HG02884 (cell line): Measurements from ENCODE around the gene MATCAP1.
A peak's percentile ranks its signal among the peaks of the same experiment; 100 is the strongest.

ENCODE experiments used
- ATAC-seq: cut with Tn5 transposase; IDR thresholded peaks from one replicate; pipeline ENCODE4 v1.9.1; 2021; ENCODE audit warnings: mild to moderate bottlenecking, moderate library complexity; ENCODE audit not compliant: unreplicated experiment

MATCAP1 gene

DNA sequence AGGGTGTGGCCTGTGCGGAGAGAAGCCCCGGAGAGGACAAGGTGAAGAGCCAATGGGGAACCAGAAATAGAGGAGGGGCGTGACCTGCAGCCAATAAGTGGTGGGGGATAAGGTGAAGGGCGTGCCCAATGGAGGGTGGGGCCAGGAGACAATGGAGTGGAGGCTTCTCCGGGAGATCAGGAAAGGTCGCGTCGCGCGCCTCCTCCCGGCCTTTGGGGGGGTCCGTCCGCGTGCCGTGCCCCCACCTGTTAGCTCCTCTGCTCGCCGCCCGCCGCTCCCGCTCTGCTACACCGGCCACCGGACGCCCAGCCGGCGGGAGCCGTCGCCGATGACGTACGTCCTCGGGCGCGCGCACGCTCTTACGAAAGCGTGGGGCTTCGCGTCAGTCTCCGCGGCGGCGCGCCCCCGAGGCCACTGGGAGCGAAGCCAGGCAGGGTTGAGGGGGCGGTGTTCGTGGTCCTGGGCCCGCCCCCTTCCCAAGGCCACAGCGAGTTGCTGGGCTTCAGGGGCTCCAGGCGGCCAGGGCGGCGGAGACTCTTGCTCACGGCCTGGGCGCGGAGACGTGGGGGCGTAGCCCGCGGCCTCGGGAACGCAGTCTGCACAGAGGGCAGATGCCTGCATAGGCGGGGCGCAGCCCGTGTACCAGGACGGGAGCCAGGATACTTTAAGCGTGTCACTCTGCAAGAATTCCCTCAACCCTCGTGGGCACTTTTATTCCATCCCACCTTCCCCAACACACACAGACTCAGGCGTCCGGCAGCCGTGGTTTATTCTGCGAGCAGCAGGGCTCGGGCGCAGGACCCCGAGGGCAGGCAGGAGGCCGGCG lies at the start of gene MATCAP1:
Gene MATCAP1 (minus strand): TSS at position 337 of the 826 bp plus-strand sequence. CDS start 3,353 bp downstream, outside the sequence.
- peak; percentile 92 for ATAC-seq

DNA sequence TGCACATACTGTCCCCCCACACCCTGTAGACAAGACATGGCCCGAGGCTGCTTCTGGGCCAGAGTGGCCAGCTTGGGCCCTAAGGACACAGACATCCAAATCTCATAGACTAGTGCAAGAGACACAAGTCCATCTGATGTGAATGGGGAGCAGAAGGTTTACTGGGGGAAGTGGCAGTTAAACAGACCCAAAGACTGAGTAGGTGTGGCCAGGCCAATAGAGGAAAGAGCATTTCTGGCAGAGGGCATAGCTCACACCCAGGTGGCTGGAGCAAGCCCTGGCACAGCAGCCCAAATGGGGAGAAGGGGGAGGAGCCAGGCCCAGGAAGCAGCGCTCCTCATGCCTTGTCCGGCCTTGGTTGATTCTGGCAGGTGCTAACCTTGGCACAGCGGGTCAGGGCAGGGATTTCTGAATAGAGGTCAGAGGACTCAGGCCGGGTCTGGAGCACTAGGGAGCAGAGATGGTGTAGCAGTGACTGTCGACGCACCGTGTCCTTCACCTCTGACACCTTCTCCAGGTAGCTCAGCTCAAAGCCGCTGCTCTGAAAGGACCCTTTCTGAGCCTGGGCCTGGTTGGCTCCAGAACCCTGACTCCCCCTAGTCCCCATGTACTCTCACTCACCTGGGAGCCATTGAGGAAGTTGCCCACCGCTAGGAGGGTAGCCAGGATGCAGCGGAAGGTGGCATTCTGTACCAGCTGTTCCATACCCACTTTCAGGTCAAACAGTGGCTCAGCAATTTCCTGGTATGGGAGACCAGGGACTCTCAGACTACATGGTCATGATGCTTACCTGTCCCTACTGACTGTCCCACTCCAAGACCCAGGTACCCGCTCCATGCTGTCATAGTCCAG lies 47.3 kb upstream of the MATCAP1 start:
- ATAC-seq: no peak

DNA sequence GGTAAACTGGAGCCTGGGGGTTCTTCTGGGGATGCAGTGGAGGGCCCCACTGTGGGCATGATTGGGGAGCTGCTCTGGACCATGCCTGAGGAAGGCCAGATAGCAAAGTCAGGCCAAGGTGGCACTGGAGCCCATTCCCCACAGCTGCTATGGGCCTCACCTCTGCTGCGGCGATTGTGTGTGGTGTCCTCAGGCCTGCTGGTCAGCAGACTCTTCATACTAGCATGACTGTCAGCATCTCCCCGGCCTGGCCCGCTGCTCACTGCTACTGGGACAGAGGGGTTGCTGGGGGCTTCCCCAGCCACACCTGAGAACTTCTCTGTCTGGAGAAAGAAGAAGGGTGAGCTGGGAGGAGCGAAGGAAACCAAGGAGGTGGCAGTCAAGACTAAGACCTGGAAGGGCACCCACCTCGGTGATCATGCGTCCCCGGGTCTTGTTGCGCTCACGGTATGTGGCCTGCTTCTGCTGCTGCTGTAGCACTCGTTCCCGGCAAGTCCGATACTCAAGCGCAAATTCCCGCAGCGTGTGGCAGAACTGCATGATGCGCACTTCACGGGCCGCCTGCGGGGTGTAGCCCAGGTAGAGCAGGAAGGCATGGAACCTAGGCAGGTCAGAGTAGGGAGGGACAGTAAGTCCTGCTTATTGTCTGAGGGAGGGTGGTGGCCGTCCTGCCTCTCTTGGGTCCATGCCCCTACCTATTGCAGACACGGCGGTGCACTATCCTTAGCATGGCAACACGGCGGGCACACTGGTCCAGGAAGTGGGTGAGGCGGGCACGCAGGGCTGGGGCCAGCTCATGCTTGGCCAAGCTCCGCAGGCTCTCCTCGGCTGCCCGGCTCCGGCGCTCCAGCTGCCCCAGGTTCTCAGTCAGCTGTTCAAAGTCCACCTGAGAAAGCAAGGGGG lies 46.4 kb upstream of the MATCAP1 start:
- no peak for ATAC-seq

DNA sequence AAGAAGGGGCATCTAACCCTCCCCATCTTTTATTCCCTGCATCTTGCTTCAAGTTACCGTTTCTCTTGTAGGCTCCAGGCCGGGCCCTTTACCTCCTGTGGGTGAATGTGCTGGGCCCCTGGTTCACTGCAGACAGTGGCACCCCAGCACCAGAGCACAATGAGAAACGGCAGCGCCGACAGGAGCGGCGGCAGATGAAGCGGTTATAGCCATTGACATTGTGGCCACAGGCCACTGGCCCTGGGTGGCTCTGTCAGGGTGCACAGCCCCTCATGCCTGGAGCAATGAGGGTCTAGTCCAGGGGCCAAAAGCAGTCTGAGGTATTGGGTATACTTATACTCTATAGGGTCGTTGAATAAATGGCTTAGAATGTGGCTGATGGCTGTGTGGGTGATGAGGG lies 45.1 kb upstream of the MATCAP1 start:
- no peak for ATAC-seq

DNA sequence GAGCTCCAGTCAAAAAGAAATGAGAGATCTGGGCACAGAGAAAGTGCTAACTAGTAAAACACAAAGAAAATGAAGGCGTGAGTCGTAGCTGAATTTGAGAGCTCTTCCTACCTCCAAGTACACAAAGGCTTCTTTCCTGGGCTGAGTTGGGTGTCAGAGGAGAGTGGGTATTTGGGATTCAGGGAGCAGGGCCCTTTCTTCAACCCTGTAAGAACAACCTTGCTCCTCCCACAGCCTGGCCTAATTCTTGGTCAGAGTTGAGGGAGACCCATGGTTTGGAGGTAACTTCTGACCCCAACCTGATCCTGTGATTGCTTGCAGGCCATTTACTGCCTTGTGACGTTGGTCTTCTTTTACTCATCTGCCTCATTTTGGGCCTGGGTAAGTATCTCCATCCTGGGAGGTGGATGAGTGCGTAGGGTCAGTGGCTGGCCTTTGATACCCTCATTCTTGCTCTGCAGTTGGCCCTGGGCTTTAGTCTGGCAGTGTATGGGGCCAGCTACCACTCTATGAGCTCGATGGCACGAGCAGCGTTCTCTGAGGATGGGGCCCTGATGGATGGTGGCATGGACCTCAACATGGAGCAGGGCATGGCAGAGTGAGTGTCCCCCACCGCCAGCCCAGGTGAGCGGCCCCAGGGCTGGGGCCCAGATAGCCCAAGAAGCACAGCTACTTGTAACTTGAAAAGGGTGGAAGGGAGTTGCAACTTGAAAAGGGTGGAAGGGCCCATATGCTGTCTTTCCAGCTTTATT lies 44.4 kb upstream of the MATCAP1 start:
- no peak for ATAC-seq

DNA sequence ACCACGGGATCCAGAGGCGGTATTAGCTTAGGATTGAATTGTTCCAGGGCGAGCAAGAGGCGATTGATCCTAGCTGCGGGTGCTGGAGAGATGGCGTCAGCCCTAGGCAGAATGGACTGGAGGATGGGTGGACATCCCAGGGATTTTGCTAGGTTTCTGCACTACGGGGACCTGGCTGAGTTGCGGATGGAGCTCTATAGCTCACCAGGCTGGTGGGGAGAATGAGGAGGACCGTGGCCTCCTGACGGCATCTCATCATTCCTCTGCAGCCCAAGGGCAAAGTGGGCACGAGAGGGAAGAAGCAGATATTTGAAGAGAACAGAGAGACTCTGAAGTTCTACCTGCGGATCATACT lies 43.8 kb upstream of the MATCAP1 start:
- ATAC-seq: no peak

DNA sequence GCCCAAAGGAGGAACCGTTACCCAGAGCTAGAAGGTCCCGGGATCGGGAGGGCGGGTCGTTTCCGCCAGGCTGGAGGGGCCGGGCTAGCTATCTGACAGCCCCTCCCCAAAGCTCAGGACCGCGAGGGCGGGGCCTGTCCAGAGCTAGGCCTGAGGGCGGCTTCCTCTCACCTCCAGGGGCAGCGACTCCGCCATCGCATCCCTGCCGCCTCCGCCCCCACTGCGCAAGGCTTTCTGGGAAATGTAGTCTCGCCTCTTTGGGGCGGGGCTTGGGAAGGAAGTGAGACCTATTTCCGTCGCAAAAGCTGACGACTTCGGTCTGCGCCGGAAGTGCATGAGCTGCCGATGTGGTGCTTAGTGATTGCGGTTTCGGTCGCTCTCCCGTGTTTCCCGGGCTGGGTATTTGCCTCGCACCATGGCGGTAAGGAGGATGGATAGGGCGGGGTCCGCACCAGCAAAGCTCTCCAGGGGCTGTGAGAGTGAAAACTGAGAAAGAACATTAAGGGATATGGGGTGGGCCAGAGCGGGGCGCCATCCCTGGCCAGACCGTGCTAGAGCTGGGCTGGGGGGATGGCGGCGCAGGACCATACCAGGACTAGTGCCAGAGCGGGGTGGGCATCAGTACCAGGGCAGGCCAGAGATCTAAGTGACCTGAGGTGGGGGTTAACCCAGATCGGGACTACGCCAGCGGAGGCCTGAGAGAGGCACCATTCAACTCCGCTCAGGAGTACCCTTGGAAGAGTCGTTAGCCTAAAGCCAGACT lies 43.2 kb upstream of the MATCAP1 start, which contains the start of gene TMEM208:
Gene TMEM208 (plus strand): TSS at position 327 of the 763 bp plus-strand sequence. CDS start 89 bp downstream, at position 416.
- peak; percentile 86 for ATAC-seq

DNA sequence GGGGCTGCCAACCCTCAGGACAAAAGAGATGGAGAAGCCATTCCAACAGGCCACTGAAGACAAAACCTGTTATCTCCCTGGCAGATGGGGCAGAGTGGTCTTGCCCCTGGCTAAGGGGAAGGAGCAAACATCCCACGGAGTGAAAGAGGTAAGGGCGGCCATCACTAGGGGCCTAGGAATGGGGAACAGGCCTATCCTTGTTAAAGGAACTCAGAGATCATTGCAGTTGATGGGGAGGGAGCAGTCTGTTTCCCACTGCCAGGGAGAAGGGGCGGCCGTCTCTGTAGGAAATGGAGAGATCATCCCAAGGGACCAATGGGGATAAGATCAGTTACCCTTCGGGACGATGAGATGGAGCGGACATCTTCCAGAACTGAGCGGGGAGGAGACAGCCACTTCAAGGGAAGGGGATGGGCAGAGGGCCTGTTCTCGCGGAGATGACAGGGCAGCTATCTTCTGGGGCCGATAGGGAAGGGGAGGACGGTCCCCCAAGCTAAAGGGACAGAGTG lies 42.6 kb upstream of the MATCAP1 start:
- ATAC-seq: no peak

DNA sequence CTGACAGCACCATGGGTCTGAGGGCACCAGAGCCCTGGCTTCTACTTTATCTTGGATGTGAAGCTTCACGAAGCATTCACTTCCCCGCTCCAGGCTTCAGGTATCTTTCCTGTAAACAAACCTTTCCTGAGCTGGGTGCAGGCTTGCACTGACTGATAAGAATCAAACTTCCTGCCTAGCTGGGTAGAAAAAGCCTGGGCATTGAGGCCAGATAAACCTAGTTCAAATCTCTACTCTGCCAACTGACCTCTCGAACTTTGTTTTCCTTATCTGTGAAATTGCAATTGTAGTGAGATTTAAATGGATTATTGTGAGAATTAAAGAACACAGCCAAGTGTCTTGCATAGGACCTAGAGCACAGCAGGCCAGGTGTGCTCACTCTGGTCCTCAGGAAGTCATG lies 40.2 kb upstream of the MATCAP1 start:
- no peak for ATAC-seq

DNA sequence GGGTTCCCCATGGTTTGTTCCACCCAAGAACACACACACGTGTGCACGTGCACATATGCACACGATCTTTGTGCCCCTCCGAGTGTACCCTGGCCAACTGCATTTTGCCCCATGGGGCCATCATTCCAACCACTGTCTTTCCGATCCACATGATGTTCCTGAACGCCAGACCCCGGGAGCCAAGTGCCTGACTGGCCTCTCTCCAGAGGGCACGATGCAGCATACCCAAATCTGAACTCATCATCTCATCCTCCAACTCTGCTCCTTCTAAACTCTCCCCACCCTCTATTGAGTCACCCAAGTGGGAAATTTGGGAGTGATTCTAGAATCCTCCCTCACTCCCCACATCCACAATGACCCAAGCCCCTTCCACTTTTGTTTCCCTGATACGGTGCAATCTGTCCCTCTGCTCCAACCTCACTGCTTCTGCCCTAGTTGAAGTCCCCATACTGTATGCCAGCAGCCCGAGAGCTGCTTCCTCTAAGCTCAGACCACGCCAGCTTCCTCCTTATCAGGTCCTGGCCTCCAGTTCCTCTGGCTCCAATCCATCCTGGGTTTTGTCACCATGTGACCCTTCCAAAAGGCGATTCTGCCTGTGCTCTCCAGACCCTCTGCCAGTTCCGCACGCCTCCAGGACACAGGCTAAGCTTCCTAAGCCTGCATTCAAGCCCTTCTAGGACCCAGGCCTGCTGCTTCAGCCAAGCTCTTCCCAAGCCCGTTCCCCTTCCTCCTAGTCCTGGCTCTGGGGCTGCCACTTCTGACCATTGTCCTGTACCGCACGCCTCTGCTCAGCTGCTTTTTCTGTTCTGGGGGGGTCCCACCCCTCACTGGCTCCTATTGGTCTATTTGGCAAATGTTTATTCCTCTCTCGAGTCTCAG lies 33.1 kb upstream of the MATCAP1 start:
- ATAC-seq: no peak

DNA sequence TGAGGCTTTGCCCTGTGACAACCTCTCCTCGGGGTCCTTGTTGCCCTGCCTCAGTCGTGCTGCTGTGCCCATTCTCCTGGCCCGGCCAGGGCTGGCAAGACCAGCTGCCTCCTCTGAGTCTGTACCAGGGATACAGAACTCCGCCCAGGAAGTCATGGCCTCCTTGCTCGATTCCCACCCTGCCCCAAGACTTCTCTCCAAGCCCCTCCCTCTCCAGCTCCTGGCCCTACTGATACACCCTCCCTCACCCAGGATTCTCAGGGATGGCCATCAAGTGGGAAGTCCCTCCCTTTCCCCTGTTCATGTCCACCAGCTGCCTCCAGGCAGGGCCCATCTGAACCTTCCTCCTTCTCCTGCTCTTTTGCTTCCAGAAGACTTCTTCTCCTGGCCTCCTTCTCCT lies 31.9 kb upstream of the MATCAP1 start:
- no peak for ATAC-seq

DNA sequence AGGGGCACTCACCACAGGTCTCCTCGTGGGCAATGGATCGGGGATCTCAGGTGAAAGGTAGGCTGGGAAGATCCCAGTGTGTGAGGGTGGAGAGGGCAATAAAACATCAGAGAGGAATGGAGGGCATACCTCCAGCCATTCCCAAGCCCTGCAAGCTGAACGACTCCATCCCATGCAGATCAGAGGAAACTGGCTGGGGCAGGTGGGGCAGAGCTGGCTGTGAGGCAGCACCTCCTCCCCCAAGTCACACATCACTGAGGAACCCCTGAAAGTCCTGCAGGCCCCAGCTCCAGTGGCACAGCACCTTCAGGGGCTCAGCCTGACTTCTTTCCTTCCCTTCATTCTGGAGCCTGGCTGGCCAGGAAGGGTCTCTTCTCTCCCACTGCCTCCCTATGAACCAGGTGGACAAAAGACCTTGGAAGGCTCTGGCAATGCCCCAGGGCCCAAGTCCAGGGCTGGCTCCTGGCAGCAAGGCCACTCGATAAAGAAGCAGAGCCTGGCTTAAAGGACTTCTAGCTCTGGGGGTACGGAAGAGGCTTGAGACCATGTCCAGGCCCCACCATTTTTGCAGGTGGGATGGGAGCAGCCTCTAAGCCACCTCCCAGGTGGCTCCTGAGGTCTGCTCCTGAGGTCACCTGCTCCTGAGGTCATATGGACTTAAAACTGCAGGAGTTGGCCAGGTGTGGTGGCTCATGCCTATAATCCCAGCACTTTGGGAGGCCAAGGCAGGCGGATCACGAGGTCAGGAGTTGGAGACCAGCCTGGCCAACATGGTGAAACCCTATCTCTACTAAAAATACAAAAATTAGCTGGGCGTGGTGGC lies 29.6 kb upstream of the MATCAP1 start:
- no peak for ATAC-seq

DNA sequence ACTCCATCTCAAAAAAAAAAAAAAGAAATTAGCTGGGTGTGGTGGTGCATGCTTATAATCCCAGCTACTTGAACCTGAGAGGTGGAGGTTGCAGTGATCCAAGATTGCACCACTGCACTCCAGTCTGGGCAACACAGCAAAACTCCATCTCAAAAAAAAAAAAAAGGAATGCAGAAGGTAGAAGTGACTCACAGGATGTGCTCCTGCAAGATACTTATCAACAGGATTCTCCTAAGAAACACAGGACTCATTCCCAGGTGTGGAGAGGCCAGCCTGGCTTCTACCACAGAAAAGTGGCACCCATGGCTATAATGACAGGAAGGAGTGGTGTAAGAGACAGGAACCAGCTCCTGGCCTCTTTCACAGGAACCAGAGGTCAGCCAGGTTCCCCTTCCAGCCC lies 29.0 kb upstream of the MATCAP1 start:
- no peak for ATAC-seq

DNA sequence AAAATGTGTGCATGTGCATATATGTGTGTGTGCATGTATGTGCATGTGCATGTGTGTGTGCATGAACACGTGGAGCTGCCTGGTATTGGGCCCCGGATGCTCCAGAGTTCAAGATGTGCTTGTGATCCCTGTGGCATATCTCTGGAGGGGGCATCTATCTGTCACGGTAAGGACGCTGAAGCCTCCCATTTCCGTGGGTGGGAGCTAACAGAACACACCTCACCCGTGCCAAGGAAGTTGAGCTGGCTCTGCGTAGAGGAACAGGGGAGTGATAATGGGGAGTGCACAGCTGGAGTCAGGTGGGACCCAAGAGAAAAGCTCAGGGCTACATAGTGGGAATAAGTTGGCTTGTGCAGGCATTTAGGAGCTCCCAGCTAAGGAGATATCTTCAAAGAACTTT lies 27.9 kb upstream of the MATCAP1 start:
- ATAC-seq: no peak

DNA sequence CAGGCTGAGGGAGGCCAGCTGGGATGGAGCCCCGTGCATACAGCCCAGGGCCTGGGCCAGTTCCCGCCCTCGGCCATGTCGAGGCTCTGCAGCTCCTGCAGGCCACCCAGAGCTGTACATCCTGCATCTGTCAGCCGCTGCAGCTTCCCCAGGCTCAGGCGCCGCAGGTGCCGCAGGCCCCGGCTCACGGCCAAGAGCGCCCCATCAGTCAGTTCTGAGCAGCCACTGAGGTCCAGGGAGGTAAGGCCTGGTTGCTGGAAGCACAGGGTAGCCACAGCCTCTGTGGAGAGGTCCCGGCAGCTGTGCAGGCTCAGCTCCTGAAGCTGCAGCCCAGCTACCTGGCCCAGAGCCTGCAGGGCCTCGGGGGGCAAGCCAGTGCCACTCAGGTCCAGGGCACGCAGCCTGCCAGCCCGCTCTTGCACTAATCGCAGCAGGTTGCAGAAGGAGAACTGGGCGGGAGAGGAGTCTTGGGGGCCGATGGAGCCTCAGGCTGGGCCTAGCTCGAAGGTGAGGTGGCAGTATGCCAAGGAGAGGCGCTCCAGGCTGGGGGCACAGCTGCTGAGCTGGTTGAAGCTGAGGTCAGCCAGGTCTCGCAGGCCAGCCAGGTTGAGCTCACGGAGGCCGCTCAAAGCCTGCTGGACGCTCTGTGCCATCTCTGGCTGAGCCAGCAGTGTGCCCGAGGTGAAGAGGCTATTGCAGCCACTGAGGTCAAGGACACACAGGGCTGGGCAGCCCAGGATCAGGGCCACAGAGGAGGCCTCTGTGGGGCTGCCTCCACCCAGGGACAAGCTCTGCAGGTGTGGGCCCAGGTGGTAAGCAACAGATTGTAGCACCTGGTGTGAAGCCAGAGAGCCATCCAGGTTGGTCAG lies 26.5 kb upstream of the MATCAP1 start:
- no peak for ATAC-seq

DNA sequence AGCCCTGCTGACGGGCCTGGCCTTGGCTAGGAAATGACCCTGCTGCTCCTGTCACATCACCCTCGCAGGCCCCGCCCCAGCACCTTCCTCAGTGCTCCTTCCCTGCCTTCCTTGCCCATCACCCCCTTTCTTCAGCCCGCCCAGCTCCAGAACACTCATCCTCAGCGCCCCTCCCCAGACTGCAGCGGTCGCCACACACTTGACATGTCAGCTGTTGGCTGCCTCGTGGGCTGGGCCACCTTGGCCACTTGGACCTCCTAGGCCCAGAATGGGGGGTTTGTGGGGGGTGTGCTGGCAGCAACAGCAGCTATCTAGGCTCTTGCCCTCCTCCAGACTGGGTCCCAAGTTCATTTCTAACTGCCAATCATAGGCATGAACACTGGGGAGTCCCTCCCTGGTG lies 25.8 kb upstream of the MATCAP1 start:
- ATAC-seq: no peak
